ENCODE data around the gene GPR152.
A peak's percentile ranks its signal among the peaks of the same experiment; 100 is the strongest.
"Not testable (repeated sequence)": the region's sequence is repeated elsewhere in the genome, so short reads cannot be mapped to it uniquely, and the experiment has no call there.

Gene GPR152

DNA sequence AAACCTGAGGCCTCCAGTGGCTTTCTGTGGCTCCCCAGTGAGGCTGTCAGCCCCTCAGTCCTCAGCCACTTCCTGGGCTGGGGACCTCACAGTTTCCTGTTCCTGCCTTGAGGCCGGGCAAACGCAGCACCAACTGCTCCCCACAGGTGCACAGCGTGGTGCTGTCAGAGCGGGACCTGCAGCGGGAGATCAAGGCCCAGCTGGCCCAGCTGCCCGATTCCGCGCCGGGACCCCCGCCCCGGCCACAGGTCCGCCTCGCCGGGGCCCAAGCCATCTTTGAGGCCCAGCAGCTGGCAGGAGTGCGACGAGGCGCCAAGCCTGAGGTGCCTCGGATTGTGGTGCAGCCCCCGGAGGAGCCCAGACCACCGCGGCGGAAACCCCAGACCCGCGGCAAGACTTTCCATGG is 43.3 kb downstream of the GPR152 start:
- DNase-seq (ENCODE audit: low read depth) = peak; percentile 56

DNA sequence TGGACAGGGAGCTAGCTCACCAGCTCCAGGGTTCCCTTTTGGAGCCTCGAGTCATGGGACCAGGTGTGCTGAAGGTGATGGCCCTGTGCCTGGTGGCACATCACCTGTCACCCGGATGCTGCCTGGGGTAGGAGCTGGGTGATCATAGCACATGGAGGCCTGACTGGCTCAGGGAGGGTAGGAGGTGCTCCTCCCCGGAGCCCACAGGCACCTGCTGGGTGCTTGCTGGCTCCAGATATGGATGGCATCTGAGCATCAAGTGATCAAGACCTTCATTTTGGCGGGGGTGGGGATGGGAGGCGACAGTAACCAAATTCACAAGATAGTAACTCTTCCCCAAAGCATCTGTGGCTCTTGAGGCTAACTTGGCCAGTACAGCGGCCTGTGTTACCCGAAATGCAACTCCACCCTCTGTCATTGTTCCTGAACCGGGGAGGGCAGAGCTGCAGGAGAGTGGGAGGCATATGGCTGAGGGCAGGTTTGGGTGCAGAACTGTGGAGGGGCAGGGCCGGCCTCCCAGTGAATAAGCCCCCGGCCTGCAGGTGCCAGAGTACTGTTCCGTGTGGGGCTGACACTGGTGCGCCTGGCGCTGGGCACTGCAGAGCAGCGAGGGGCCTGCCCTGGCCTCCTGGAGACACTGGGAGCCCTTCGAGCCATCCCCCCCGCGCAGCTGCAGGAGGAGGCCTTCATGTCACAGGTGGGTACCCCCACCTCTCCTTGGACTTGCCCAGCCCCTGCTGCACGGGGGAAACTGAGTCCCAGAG is 43.9 kb downstream of the GPR152 start:
- DNase-seq (ENCODE audit: low read depth) = no peak

DNA sequence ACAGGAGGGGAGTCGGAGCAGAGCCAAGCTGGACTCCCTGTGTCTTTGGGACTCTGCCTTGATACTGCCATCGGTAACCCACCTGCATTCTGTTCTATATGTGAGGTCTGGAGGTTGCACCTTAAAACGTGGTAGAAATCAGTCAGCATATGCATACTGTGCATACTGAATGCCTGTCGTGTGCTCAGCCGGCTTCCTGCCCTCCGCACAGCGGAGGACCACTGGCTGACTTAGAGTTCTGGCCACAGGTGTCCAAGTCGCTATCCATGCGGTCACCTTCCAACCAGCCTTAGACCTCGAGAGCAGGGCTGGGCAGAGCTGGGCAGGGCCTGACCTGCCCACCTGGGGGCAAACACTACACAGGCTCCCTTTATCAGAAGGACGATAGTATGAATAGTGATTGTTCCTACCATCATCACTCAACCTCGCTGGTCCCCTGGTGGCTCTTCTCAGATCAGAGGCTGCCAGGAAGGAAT is 44.8 kb downstream of the GPR152 start:
- no peak for DNase-seq (ENCODE audit: low read depth)

DNA sequence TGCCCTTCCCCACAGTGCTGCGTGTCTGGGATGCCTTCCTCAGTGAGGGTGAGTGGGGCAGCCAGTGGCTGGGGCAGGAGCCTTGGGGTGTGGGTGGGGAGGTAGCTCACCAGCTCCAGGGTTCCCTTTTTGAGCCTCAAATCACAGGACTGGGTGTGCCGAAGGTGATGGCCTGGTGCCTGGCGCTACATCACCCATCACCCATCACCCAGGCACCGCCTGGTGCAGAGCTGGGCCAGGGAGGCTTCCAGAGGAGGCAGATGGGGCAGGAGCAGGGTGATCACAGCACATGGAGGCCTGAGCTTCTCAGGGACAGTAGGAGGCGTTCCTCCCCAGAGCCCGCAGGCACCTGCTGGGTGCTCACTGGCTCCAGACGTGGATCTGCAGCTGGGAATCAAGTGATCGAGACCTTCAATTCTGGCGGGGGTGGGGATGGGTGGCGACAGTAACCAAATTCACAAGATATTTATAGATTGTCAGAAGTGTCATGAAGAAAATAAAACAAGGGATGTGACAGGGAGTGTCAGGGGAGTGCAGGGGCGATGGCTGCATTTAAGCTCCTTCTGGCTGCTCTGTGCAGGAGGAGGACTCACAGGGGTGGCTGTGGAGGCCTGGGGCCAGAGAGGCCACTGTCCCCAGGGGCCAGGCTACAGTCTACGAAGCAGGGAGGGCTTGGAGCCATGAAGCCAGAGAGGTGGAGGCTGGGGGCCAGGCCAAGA is 45.4 kb downstream of the GPR152 start:
- no peak for DNase-seq (ENCODE audit: low read depth)

DNA sequence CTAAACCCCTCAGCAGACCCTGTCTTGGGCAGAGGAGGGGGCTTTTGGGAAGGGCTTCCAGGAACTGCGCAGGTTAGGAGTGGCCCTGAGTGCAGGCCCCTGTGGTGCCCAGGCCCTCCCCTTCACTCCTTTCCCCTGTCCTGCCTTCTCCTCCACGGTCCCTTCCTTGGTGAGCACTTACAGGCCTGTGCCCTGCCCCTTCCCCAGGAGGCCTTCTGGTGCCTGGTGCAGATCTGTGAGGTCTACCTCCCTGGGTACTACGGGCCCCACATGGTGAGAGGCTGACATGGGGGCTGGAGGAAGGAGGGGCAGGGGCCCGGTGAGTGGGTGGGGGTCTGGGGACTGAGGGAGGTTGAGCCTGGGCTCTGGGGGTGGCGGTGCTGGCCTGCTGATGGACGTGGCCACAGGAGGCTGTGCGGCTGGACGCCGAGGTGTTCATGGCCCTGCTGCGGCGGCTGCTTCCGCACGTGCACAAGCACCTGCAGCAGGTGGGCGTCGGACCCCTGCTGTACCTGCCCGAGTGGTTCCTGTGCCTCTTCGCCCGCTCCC is 46.0 kb downstream of the GPR152 start:
- no peak for DNase-seq (ENCODE audit: low read depth)

DNA sequence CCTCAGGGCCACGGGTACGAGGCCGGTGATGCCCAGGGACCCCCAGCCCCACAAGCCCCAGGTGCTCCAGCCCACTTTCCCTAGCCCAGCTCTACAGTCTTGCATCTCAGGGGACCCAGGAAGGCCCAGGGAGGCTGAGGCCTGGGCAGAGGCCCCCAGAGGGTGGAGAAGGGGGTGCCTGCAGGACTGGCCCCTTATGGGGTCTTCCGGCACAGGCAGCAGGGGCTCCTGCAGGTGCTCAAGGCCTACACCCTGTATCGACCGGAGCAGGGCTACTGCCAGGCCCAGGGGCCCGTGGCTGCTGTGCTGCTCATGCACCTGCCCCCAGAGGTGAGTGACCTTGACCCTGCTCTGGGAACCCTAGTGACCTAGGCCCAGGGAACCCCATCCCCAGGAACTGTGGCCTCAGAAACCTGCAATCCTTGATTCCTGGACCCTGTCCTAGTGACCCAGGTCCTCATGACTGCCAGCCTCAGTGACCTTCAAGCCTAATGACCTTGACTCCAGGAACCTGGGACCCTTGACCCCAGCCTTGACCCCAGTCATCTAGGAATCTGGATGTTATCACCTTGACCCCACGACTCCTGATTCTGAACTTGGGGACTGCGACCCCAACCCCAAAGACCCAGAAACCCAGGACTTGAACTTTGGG is 46.7 kb downstream of the GPR152 start:
- no peak for DNase-seq (ENCODE audit: low read depth)

DNA sequence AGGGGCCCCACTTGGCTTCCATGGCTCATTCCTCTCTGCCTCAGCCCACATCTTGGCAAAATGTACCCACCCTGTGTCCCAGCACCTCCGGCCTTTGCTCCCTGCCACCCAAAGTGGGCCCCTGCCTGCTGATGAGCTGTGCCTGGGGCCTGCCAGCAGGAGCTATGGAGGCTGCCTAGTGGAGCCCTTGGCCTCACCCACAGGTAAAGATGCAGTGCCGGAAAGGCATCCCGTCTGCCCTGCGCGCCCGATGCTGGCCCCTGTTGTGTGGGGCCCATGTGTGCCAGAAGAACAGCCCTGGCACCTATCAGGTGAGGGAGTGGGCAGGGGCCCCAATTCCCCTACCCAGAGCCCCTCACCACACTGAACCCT is 47.3 kb downstream of the GPR152 start:
- DNase-seq (ENCODE audit: low read depth) = no peak

DNA sequence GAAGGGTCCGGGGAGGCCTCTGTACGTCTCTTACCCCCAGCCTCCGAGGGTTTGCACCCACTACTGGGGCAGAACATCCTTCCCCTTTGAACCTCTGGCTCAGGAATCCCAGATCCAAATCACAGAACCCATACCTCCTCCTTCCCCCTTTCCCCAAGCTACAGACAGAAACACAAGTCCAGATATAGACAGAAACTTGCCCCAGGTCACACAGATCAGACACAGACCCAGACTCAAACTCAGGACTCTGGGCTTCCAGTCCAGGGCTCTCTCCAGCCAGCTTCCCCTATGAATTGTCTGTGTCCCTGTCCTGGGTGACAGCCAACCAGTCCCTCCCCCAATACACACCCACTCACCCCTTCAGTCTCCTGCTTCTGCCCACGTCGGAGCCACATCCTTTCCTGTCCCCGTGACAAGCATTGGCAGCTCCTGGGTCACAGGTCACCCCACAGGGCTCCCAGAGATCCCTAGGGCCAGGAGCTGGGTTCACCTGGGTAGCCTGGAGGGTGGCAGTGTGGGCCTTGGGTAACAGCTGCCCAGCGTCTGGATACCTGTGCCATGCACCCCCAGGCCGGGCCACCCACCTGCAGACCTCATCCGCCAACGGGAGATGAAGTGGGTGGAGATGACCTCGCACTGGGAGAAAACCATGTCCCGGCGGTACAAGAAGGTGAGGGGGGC is 47.9 kb downstream of the GPR152 start:
- no peak for DNase-seq (ENCODE audit: low read depth)

DNA sequence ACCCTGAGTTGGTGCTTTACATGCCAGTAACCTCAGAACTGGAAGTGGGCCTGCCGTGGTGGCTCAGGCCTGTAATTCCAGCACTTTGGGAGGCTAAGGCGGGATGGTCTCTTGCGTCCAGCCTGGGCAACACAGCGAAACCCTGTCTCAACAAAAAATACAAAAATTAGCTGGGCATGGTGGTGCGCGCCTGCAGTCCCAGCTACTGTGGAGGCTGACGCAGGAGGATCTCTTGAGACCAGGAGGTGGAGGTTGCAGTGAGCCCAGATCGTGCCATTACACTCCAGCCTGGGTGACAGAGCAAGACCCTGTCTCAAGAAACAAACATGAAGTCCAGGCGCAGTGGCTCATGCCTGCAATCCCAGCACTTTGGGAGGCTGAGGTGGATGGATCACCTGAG is 49.4 kb downstream of the GPR152 start:
- DNase-seq (ENCODE audit: low read depth) = not testable (repeated sequence)

DNA sequence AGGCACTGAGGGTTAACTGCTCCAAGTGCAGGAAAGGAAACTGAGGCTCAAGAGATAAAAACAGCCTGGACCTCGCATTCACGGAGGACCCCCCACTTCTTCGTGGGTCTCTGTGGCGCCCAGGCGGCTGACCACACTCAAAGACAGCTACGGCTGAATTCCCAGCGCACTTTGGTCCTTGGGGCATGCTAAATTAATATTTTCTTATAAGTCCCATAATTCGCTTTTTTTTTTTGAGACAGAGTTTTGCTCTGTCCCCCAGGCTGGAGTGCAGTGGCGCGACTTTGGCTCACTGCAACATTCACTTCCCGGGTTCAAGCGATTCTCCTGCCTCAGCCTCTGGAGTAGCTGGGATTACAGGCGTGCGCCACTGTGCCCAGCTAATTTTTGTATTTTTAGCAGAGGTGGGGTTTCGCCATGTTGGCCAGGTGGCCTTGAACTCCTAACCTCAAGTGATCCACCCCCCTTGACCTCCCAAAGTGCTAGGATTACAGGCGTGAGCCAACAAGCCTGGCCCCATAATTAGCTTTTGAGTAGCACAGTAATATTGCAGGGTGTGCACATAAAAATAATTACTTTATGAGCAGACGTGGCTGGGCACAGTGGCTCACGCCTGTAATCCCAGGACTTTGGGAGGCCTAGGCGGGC is 50.2 kb downstream of the GPR152 start:
- DNase-seq (ENCODE audit: low read depth) = not testable (repeated sequence)

DNA sequence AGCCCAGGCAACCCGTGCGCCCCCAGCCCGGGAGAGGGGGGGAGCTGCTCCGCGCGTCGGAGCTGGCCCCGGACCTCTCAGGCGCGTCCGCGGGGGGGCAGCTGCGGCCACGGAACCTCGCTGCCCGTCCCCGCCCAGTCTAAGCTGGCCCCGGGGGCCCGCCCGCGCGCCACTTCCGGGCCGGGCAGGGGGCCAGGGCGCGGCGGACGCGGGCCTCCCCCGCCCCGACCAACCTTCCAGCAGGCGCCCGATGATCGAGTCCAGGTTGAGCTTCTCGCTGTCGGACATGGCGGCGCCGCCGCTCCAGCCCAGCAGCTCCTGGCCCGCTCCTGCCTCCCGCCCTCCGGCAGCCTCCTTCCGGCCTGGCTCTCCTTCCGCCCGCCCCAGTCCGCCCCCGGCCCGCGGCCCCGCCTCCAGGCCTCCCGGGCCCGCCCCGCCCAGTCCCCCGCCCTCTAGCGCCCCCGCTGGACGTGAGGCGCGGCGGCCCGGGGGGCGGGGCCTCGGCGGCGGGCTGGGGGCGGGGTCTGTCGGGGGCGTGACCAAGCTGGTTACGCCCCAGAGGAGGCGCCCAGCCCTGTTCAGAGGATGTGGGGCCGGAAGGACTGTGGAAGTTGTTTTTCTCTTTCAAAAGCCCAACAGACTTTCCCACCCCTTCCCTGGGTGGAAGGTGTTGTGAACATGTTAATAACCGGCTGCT is 50.9 kb downstream of the GPR152 start, which contains the start of gene PPP1CA:
Gene PPP1CA (minus strand): TSS at position 364 of the 697 bp plus-strand sequence. CDS start 76 bp downstream, at position 288.
- DNase-seq (ENCODE audit: low read depth) = peak; percentile 85

Measured in stimulated activated CD8-positive, alpha-beta memory T cell treated with anti-CD3 and anti-CD28 coated beads, Interleukin-12 subunit alpha, Interleukin-12 subunit beta, amount 100 ng/mL, for 1 hour (primary cell).